Muscle layer of colon (tissue), 2 donors: ENCODE data around the gene UGT1A4.
"Not testable (repeated sequence)": the region's sequence is repeated elsewhere in the genome, so short reads cannot be mapped to it uniquely, and the experiment has no call there.

Experiments
- H3K27ac ChIP-seq: one replicate; pipeline ENCODE4 v1.7.0; 2013; ENCODE audit warnings: low read depth, mild to moderate bottlenecking, low read length, moderate library complexity
- H3K27me3 ChIP-seq, 2 donors: one replicate each; pipeline ENCODE4 v1.7.0; 2013; ENCODE audit warnings: low read length in 2 of 2, mild to moderate bottlenecking in 2 of 2; ENCODE audit not compliant: insufficient read depth in 2 of 2, control insufficient read depth in 1 of 2
- H3K36me3 ChIP-seq: one replicate; pipeline ENCODE4 v1.7.0; 2013; ENCODE audit warnings: mild to moderate bottlenecking, low read length; ENCODE audit not compliant: insufficient read depth
- H3K4me1 ChIP-seq: one replicate; pipeline ENCODE4 v1.7.0; 2013; ENCODE audit warnings: mild to moderate bottlenecking, low read length; ENCODE audit not compliant: insufficient read depth
- H3K4me3 ChIP-seq, 2 donors: one replicate each; pipeline ENCODE4 v1.7.0; 2013; ENCODE audit warnings: low read length in 2 of 2, low read depth in 1 of 2, mild to moderate bottlenecking in 1 of 2, moderate library complexity in 1 of 2
- H3K9ac ChIP-seq: one replicate; pipeline ENCODE4 v1.7.0; 2013; ENCODE audit warnings: low read length
- H3K9me3 ChIP-seq: one replicate; pipeline ENCODE4 v1.7.0; 2013; ENCODE audit warnings: mild to moderate bottlenecking, low read length
- donor health status: abdominal sarcoma.
- donor health status: Adenocarcinoma of cecum.

Gene UGT1A4

GRCh38 chr2:233700842-233701241 lies 17.7 kb upstream of the UGT1A4 start:
- H3K9me3 ChIP-seq, H3K36me3 ChIP-seq, H3K27me3 ChIP-seq, H3K4me3 ChIP-seq, H3K27ac ChIP-seq, H3K4me1 ChIP-seq, H3K9ac ChIP-seq: not testable (repeated sequence)

GRCh38 chr2:233702238-233702637 lies 16.3 kb upstream of the UGT1A4 start:
- no peaks in the 10 kb centered on the region for H3K4me1 ChIP-seq
- no peak overlapping the region for H3K27ac ChIP-seq
- no peak overlapping the region for H3K4me3 ChIP-seq

GRCh38 chr2:233705911-233706506 lies 12.5 kb upstream of the UGT1A4 start:
- no peak overlapping the region for H3K4me3 ChIP-seq
- no peak overlapping the region for H3K9ac ChIP-seq
- no peak overlapping the region for H3K27ac ChIP-seq
- no peaks in the 10 kb centered on the region for H3K27me3 ChIP-seq
- no peaks in the 10 kb centered on the region for H3K36me3 ChIP-seq
- no peaks in the 10 kb centered on the region for H3K9me3 ChIP-seq
- no peaks in the 10 kb centered on the region for H3K4me1 ChIP-seq

More at GRCh38 chr2:233702238-233702637, 16.3 kb upstream of the UGT1A4 start:
- H3K27me3 ChIP-seq, result no peaks in the 10 kb centered on the region
- H3K9me3 ChIP-seq, result no peaks in the 10 kb centered on the region
- no peaks in the 10 kb centered on the region for H3K36me3 ChIP-seq
- H3K9ac ChIP-seq, result no peak overlapping the region

GRCh38 chr2:233706720-233707119 lies 11.8 kb upstream of the UGT1A4 start:
- Histone ChIP-seq H3K4me1 (no peaks in the 10 kb centered on the region), H3K36me3 (no peaks in the 10 kb centered on the region), H3K27me3 (peaks cover 0 to 3% of the 10 kb centered on the region in 2 donors), H3K27ac (no peak overlapping the region), H3K9ac (no peak overlapping the region), H3K4me3 (no peak overlapping the region), H3K9me3 (no peaks in the 10 kb centered on the region)

- H3K4me1 ChIP-seq, result no peaks in the 10 kb centered on the region
Observed at GRCh38 chr2:233707940-233708644, 10.4 kb upstream of the UGT1A4 start.

GRCh38 chr2:233708942-233709341 lies 9.6 kb upstream of the UGT1A4 start:
- H3K36me3 ChIP-seq, result no peaks in the 10 kb centered on the region
- no peaks in the 10 kb centered on the region for H3K4me1 ChIP-seq
- peaks cover 0 to 3% of the 10 kb centered on the region in 2 donors for H3K27me3 ChIP-seq
- no peaks in the 10 kb centered on the region for H3K9me3 ChIP-seq
- no peak overlapping the region for H3K4me3 ChIP-seq
- no peak overlapping the region for H3K27ac ChIP-seq
- no peak overlapping the region for H3K9ac ChIP-seq

More at GRCh38 chr2:233707940-233708644, 10.4 kb upstream of the UGT1A4 start:
- H3K9me3 ChIP-seq, result no peaks in the 10 kb centered on the region
- H3K27me3 ChIP-seq, result peaks cover 0 to 3% of the 10 kb centered on the region in 2 donors
- no peaks in the 10 kb centered on the region for H3K36me3 ChIP-seq
- no peak overlapping the region for H3K27ac ChIP-seq
- H3K9ac ChIP-seq, result no peak overlapping the region
- H3K4me3 ChIP-seq, result no peak overlapping the region

GRCh38 chr2:233711312-233712008 lies 7.1 kb upstream of the UGT1A4 start:
- Histone ChIP-seq H3K4me1 (no peaks in the 10 kb centered on the region), H3K36me3 (no peaks in the 10 kb centered on the region), H3K27me3 (peaks cover 0 to 3% of the 10 kb centered on the region in 2 donors), H3K4me3 (no peak overlapping the region), H3K27ac (no peak overlapping the region), H3K9ac (no peak overlapping the region), H3K9me3 (no peaks in the 10 kb centered on the region)

- H3K27me3 ChIP-seq, result peaks cover 0 to 3% of the 10 kb centered on the region in 2 donors
- no peaks in the 10 kb centered on the region for H3K9me3 ChIP-seq
- H3K9ac ChIP-seq, result no peak within 1 kb of the TSS
- no peaks in the 10 kb centered on the region for H3K4me1 ChIP-seq
- H3K27ac ChIP-seq, result no peak within 1 kb of the TSS
- H3K4me3 ChIP-seq, result no peak within 1 kb of the TSS
- no peaks in the 10 kb centered on the region for H3K36me3 ChIP-seq
Observed at GRCh38 chr2:233712611-233713261, 5.8 kb upstream of the UGT1A4 start, which contains the start of gene UGT1A5. Gene UGT1A5 (plus strand): TSS chr2:233712907. CDS start chr2:233712992, 85 bp downstream.

GRCh38 chr2:233713262-233713615 lies 5.3 kb upstream of the UGT1A4 start:
- peaks cover 0 to 3% of the 10 kb centered on the region in 2 donors for H3K27me3 ChIP-seq
- no peak overlapping the region for H3K9ac ChIP-seq
- no peaks in the 10 kb centered on the region for H3K36me3 ChIP-seq
- H3K27ac ChIP-seq, result no peak overlapping the region
- H3K9me3 ChIP-seq, result no peaks in the 10 kb centered on the region
- no peak overlapping the region for H3K4me3 ChIP-seq
- no peaks in the 10 kb centered on the region for H3K4me1 ChIP-seq

- H3K9ac ChIP-seq, result no peak overlapping the region
- no peaks in the 10 kb centered on the region for H3K4me1 ChIP-seq
- no peaks in the 10 kb centered on the region for H3K36me3 ChIP-seq
- no peak overlapping the region for H3K4me3 ChIP-seq
- H3K27me3 ChIP-seq, result peaks cover 0 to 3% of the 10 kb centered on the region in 2 donors
- no peaks in the 10 kb centered on the region for H3K9me3 ChIP-seq
- no peak overlapping the region for H3K27ac ChIP-seq
Observed at GRCh38 chr2:233714121-233714520, 4.4 kb upstream of the UGT1A4 start.

- H3K27me3 ChIP-seq, result no peaks in the 10 kb centered on the region
Observed at GRCh38 chr2:233728723-233729301, 10.3 kb downstream of the UGT1A4 start, which contains the start of gene UGT1A3. Gene UGT1A3 (plus strand): TSS chr2:233729042. CDS start chr2:233729127, 85 bp downstream.

More at GRCh38 chr2:233728723-233729301, 10.3 kb downstream of the UGT1A4 start, which contains the start of gene UGT1A3:
- H3K9ac ChIP-seq, result no peak within 1 kb of the TSS
- H3K27ac ChIP-seq, result no peak within 1 kb of the TSS
- no peaks in the 10 kb centered on the region for H3K36me3 ChIP-seq
- H3K9me3 ChIP-seq, result no peaks in the 10 kb centered on the region
- no peak within 1 kb of the TSS for H3K4me3 ChIP-seq
- no peaks in the 10 kb centered on the region for H3K4me1 ChIP-seq
